T-helper 22 cell (primary cell): Measurements from ENCODE around the gene GRAP2.
"Not testable (repeated sequence)": the region's sequence is repeated elsewhere in the genome, so short reads cannot be mapped to it uniquely, and the experiment has no call there.

Experiments used
- DNase-seq: peaks from one replicate; pipeline ENCODE4 v3.0.0-alpha.2; 2020; ENCODE audit warnings: low read depth

GRAP2 gene

DNA sequence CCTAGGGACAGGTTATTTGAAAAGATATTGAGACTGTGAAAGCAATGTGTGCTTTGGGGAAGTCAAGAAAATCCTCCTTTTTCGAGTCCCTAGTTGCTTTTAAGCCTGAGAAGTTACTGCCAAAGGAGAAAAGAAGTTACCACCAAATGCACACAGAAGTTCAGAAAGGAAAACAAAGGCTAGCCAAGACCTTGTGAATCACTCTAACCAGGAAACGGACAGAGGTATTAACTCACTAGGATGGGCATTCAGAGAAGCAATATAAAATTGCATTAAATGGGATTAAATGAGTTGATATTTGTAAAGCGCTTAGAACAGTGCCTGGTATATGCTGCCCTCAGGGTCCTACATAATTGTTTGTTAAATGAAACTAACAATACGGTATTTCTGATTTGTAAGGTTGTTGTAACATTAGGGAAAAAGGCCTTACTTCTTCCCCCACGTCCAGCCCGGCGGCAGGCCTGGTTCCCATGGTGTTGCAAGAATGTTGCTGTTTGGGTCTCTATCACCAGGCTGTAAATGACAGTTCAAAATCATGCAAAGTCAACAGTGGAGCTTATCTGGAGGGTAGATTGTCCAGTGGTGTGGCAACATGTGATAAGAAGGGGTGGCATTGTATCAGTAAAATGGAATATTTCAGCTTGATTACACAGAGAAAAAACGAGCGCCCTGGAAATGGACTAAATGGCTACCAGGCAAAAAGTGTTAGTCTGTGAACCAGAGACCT, 66.4 kb downstream of the GRAP2 start:
- DNase-seq, result no peak

DNA sequence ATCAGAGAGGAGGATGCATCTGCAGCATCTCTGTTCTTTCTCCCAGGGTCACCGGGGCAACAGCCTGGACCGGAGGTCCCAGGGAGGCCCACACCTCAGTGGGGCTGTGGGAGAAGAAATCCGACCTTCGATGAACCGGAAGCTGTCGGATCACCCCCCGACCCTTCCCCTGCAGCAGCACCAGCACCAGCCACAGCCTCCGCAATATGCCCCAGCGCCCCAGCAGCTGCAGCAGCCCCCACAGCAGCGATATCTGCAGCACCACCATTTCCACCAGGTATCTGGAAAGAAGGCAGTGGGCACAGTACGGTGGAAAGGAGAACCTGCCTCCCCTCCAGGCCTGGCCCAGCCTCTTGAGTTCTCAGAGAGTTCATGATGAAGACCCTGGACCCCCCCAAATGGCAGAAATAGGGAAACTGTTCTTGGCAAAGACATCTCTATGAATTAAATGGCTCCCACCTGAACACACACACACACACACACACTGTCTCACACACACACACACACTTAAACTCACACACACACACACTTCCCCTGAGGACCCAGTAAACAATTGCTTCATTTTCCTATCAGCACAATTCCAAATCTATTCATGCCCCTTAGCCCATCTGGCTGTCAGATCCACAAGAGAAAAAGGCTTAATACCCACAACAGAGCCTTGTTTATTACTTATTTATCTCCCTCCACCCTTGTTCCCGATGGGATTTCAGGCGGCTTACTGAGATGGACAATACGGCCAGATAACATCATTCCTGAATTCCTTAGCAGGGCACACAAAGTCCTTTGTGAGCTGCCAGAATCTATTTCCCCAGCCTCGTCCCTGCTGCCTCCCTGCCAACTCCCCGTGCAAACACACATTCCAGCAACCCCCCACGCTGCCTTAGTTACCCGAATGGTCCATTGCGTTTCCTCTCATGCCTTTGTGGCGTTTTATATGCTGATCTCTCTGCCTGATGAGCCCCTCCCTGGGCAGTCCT, 67.4 kb downstream of the GRAP2 start:
- DNase-seq, result no peak

DNA sequence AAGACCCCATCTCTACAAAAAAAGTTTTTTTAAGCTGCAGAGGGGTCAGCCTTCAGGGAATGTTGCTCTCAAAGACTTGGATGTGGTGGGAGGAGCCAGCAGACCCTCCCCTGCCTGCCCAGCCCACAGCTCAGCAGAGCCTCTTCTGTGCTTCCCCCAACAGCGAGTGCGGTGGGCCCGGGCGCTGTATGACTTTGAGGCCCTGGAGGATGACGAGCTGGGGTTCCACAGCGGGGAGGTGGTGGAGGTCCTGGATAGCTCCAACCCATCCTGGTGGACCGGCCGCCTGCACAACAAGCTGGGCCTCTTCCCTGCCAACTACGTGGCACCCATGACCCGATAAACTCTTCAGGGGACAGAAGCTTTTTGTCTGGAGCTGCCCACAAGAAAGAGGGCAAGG, 69.9 kb downstream of the GRAP2 start:
- no peak for DNase-seq

DNA sequence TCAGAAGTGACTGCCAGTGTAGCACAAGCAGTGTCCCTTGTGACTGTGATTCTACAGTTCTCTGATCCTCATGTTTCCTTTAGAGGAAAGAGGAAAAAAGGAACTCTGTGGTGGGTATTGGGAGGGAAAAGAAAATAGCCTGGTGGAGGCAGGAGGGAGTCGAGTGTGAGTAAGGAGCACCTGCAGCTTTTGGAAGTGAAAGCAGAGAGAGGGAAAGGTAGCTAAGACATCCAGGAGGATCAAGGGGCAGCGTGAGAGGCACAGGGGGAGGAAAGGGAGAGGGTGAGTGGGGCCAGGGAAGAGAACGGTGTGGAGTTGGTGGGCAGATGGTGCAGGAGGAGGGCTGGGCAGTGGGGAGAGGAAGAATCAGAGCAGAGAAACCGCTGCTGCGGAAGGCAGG, 71.8 kb downstream of the GRAP2 start:
- no peak for DNase-seq

DNA sequence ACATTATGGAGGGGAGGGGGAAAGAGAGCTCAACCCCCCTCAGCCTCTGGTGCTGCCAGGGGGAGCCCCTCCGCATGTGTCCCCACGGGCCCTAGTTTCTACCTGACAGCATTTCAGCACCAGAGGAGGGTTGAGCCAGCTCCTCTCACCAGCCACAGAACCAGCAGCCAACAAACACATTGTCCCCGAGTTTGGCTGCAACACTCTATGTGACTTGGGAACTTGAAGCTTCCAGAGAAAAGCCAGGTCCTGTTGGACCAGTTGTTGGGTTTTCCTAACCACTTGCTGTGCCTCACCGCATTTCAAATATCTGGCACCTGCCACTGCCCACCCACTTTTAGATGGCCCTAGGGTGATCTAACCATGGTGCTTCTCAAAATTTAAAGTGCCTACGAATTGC, 72.8 kb downstream of the GRAP2 start:
- DNase-seq, result no peak

DNA sequence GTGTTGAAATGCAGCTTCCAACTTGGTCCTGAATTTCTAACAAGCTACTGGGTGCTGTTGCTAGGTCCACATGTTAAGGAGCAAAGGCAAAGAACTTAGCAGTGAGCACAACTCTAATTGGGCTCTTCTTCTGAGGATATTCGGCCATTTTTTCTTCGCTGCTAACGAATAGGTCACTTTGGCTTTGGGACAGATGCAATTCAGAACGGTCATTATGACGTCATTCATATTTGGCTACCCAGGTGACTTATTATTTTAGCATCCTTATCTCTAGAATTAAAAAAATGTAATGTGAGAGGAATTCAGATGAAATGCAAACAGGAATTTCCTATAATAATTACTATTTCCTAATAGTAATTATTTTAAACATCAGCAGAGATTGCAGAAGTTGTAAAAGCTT, 73.2 kb downstream of the GRAP2 start:
- no peak for DNase-seq

DNA sequence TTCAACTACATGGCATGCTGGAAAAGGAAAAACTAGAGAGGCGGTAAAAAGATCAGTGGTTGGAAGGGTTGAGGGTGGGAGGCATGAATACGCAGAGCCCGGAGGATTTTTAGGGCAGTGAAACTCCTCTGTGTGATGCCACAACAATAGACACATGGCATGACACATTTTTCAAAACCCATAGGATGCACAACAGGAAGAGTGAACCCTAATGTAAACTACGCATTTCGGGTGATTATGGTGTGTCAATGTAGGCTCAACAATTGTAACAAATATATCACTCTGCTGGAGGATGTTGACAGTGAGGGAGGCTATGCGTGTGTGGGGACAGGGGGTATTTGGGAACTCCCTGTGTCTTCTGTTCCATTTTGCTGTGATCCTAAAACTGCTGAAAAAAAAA, 78.2 kb downstream of the GRAP2 start:
- DNase-seq, result no peak

DNA sequence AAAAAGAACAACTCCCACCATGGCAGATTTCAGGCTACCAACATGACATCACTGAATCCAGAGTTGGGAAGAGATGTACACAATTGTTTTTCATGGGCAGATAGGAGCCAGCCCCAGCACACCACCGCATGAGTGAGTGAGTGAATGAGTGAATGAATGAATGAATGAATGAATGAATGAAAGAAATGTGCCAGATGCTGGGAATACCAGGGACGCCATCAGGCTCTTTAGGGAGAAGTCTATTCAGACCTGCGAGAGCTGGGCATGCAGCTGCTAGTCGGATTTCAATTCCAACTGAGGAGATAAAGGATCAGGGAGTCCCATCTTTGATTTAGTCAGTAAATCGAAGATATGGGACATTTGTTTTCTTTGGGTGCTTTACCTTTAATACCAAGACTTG, 78.6 kb downstream of the GRAP2 start:
- DNase-seq, result no peak

DNA sequence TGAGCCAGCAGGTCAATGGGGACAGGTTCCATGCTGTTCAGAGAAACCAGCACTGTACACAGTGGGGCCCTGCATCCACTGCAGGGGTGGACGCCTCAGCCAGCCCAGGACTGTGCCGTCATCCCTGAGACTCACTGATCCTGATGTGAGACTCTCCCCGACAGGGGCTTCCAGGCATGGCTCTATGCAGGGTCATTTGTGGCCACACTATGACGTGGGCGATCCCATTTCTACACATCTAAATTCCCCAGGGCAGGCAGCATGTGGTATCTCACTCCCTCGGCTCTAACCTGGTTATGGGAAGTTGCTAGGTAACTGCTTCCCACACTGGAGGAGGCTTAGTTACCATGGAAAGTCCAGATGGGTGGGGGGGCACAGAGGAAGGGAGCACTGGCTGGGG, 79.7 kb downstream of the GRAP2 start:
- DNase-seq, result no peak

DNA sequence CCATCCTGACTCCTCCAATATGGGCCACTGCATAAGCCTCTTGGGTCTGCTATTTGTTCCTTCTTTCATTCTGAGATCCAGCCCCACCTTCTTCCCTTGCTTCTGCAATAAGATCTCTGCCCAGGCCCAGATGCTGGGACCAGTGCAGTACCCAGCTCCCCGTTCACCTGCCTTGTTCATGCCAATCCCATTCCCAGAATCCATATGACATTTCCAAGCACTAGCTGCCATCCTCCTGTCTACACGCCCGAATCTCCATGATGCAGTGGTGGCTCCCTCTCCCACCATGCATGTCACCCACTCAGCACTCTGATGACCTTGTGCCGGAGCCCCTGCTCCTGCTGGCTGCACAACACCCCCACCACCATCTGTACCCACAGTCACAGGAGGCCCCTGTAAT, 82.5 kb downstream of the GRAP2 start:
- no peak for DNase-seq

DNA sequence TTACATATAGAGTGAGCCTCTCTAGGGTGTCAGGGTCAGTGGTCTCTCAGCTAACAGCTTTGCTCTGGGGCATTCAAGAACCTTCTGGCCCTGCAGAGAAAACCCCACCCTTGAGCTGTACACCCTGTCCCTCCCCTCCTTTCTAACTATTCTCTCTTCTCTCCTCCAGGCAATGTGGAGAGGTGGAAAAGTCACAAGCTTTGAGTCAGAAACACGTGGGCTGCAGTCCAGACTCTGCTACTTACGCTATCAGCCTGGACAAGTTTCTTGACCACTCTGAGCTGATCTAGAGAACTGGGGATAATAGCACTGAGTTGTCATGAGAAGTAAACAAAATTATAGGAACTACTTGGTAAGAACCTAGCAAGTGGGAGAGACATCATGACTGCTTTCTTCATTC, 83.1 kb downstream of the GRAP2 start:
- no peak for DNase-seq

DNA sequence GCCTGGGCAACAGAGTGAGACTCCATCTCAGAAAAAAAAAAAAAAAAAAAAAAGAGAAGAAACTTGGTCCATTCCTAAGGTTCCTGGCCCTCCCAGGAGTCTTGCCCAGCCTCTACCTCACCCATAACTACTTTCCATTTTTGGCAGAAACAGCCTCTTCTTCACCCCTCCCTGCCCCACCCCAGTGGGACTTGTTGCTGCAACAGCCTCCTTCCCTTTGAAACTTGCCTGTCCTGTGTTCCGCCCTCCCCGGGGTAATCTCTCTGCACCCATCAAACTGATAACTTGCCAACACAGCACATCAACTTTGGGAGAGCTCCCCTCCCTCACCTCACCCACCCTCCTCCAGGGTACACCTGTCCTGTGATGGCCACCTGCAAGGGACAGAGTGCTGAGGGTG, 83.9 kb downstream of the GRAP2 start:
- DNase-seq, result no peak

DNA sequence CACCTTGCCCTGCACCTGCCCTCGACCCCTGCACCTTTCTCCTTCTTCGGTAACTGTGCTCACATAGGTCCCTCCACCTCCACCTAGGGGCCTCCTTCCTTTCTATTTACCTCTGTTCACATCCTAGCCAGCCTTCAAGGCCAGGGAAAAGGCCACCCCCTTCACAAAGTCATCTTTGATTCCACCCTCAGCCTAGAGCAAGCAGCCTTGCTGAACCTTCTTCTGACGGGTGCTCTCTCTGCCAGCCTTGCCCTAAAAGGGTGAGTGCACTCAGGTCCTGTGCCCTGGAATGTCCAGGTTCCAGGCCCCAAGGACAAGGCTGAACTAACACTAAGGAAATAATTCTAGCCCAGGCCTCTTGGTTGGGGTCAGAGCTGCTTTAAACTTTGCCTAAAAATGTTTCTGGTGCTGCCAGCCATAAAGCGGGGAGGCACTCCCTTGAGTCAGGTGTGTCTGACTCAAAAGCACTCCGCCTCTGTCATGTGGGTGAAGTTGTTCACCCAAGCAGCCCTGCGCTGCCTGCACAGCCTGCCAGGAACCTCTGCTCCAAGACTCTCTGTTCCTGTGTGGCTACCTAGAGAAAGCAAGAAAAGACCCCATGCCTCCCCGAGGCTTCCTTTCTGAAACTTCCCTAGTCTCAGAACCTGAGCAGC, 84.6 kb downstream of the GRAP2 start:
- no peak for DNase-seq

DNA sequence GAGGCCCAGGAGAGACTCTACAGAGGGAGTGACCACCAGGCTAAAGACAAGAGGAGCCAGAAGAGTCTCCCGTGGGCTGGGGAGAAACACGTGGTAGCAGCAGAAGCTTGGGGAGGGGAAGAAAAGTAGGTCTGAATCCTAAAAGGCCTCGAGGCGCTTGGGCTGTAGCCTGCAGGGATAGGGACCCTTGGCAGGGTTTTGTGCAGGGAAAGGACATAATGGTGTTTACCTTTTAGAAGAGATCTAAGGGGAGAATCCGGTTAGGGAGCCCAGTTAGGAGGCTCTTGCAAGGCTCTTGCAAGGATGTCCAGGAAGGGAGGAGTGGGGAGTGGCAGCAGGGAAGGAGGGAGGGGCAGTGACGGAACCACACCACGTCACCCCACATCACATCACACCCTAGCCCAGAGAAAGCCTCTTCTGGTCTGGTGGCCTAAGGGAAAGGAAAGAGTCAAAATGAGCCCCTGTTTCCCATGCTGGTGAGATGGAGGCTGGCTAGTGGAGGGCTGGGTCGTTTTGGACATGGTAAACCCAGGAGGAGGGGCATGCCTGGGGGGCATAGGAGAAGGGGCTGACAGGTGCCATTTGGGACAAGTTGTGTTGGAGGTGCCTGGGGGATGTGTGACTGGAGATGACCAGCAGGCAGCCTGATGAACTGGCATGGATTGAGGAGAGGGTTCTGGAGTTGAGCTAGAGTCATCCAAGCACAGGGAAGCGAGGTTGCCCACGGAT, 87.7 kb downstream of the GRAP2 start:
- DNase-seq, result no peak

DNA sequence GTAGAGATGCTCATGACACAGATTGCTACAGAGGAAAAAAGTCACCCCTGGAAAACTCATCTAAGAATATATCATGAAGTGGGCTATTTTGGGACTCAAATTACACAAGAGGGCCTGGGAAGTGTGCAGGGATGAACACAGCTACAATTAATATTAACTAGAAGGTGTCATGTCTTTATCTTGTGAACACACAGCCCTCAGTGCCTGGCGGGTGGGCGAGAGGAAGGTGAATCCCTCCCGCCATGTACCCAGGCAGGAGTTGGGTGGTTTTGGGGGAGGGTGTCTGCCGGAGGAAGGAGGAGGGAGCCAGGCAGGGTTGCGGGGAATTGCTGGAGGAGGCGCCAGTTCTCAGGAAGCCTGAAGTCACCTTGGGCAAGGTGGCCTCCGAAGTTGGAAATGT, 88.7 kb downstream of the GRAP2 start:
- no peak for DNase-seq

DNA sequence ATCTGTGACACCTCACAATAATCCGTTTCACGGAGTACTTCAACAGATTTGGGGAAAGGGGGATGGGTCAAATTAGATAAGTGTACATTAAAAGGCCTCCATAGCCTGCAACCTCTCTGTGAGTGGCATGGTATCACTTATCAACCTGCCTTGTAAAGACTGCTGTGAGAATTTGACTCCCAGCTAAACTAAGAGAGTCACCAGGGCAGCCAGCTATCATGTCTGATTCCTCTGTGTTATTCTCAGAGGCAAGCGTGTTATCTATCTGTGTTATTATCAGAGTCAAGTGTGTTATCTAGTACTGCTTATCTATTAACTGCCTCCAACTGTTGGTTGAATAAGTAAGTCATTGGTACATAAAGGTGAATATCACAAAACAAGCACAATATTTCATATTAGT, 89.8 kb downstream of the GRAP2 start:
- no peak for DNase-seq

DNA sequence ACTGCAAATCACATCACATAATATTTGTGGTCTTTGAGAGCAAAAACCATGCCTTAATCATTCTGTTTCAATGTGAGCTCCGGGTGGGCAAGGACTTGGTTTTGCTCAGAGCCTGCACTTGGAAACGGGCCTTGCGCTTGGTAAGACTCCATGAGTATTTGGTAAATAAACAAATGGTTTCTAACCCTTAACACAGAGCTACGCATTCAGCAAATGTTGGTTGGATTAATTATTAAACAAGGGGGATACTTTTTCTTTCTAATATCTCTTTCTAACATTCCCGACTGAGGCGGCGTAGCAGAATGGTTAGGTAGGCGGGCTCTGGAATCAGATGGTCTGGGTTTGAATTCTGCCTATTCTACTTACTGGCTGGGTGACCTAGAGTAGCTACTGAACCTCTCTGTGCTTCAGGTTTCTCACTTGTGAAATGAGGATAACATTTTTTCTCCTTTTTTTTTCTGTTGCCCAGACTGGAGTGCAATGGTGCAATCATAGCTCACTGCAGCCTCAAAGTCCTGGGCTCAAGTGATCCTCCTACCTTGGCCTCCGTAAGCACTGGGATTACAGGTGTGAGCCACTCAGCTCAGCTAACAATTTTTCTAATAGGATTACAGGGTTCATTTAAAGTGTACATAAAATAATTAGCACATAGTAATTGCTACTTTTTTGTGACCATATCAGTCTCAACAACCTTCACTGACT, 90.4 kb downstream of the GRAP2 start:
- DNase-seq, result no peak

DNA sequence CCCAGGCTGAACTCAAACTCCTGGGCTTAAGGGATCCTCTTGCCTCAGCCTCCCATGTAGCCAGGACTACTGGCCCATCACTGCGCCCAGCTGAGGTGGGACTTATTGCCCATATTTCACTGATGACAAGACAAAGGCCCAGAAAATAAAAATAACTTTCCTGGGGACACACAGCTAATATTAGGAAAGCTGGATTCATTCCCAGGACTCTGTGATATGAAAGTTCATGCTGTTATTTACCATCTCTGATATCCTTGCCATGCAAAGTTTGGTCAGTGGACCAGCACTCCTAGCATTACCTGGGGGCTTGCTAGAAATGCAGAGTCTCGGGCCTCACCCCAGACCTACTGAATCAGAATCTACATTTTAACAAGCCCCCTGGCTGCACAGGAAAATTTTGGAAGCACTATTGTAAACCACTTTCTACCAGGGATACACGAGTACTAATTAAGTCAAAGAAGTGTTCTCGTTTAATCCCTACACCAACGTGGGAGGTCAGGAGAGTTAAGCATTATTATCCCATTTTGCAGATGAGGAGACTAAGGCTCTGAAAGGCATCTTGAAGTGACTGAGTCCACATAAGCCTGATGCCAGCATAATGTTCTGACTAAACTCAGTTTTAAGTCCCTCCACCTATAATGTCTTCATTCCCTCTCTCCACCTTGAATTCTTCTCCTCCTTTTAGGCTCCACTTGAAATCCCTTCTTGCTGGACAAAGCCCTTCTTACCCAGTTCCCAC, 91.4 kb downstream of the GRAP2 start:
- DNase-seq, result no peak

DNA sequence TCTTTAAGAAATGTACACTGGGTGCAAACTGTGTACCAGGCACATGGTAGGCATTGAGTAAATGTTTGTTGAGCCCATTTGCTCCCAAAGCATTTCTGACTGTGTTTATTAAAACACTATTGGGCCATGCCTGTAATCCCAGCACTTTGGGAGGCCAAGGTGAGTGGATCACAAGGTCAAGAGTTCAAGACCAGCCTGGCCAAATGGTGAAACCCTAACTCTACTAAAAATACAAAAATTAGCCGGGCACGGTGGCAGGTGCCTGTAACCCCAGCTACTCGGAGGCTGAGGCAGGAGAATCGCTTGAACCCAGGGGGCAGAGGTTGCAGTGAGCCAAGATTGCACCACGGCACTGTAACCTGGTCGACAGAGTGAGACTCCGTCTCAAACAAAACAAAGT, 92.0 kb downstream of the GRAP2 start:
- not testable (repeated sequence) for DNase-seq

DNA sequence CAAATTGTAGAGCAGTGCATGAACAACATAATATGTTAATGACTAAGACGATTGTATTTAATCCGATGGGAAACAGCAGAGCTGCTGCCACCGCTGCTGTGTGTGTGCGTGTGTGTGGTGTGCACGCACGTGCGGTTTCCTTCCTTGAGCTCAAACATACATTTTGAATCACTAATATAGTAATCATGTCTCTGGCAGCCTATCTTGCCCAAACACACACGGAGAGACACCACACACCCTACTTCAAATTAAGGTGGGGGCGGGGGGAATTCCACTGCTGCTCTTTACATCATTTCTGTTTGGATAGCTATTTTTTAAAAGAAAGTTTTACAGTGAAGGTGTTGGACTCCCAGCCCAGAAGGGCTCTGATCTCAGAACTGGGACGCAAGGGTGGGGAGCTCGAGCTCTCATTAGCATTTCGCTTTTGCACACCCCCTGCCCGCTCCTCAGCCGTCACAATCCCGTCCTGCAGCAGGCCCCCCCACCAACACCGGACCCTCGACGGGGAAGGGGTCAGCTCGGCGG, 93.2 kb downstream of the GRAP2 start:
- DNase-seq, result peak; percentile 30
